NT2/D1 (cell line): Measurements from ENCODE around the gene EPHA6.

Experiments
- SUZ12 ChIP-seq: IDR thresholded peaks from 2 replicates; pipeline ENCODE4 v1.6.1; 2011; ENCODE audit not compliant: insufficient read length, insufficient read depth; ENCODE audit errors: extremely low read depth
- YY1 ChIP-seq: IDR thresholded peaks from 2 replicates; pipeline ENCODE4 v1.6.1; 2011; ENCODE audit not compliant: insufficient read length, insufficient read depth
- ZNF274 ChIP-seq: IDR thresholded peaks from 2 replicates; pipeline ENCODE4 v1.6.1; 2011; ENCODE audit warnings: mild to moderate bottlenecking, low read depth, low read length

DNA sequence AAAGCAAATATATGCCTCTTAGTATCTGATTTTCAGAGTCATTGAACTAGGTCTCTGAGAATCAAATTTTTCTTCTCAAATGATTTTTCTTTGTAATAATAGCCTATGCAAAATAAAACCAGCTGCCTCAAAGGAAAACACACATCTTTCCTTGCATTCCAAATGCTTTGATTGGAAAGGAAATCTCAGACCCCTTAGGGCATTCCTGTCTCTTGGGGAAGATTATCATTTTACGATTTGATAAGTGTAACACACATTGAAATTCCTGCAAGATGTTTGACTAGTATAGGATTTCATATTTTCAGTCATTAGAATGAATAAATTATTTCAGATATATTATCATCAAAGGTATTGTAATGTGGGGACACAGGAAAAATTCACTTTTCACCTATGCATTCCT lies 244.8 kb downstream of the EPHA6 start:
- TF ChIP-seq YY1, result no peak
- no peak for TF ChIP-seq ZNF274
- no peak for TF ChIP-seq SUZ12
